Ovary (tissue), 9 donors: ENCODE data around the gene GFER. TPM values are rescaled to one million over a fixed set of nuclear protein-coding genes. Genes with fewer than 3 reads are reported as not detected.
A peak's percentile ranks its signal among the peaks of the same experiment; 100 is the strongest.

Experiments used
- DNase-seq, 5 donors: peaks; one replicate each; pipeline ENCODE4 v3.0.0-alpha.2; 2019 to 2020
- H3K27ac ChIP-seq, 2 donors: fragments of 200-600 bp; one replicate each; pipeline versions ENCODE4 v1.5.1 to v1.8.0; 2019 to 2022
- H3K27me3 ChIP-seq: fragments of 200-600 bp; one replicate; pipeline ENCODE4 v1.8.0; 2022
- H3K36me3 ChIP-seq: fragments of 200-600 bp; sonication (generic); one replicate; pipeline ENCODE4 v1.5.1; 2019
- H3K4me1 ChIP-seq: one replicate; pipeline ENCODE4 v1.8.1; 2013; ENCODE audit warnings: mild to moderate bottlenecking, moderate library complexity; ENCODE audit not compliant: insufficient read depth
- H3K4me3 ChIP-seq: fragments of 200-600 bp; sonication (generic); one replicate; pipeline ENCODE4 v1.5.1; 2017
- H3K9me3 ChIP-seq, 2 donors: fragments of 200-600 bp in 1 of 2; sonication (generic) in 1 of 2; one replicate each; pipeline versions ENCODE4 v1.5.1 to v1.8.1; 2013 to 2019; ENCODE audit warnings: mild to moderate bottlenecking in 1 of 2, moderate library complexity in 1 of 2
- EP300 ChIP-seq: sonication (generic); formaldehyde crosslinking; IDR thresholded peaks from one replicate; pipeline ENCODE4 v1.6.1; 2017; ENCODE audit warnings: antibody characterized with exemption
- POLR2A ChIP-seq: fragments of 450-650 bp; IDR thresholded peaks from one replicate; pipeline ENCODE4 v1.6.1; 2017; ENCODE audit warnings: antibody characterized with exemption, mild to moderate bottlenecking, moderate library complexity
- WGBS, 3 donors: extraction: QIAGEN DNeasy Blood & Tissue Kit in 1 of 3; methylation state at CpG; one replicate each; pipeline versions ENCODE4 v1.1.5 to v1.1.7; 2013 to 2017; 5-methylcytosine and 5-hydroxymethylcytosine counted together
- intact Hi-C, 4 donors: fragments of 100-400 bp; cut with DNase I; formaldehyde crosslinking; loops; one replicate each; pipeline versions ENCODE4 v1.11.0 to v1.15.1; 2022 to 2023
- polyA plus RNA-seq, 2 donors: library from polyadenylated mRNA; stranded (reverse); fragments of 200-250 nt in 1 of 2; fragments of 350-450 nt in 1 of 2; fragmentation: Illumina TruSeq in 1 of 2; extraction: RNeasy Lipid Tissue Mini Kit (QIAGEN cat#74804) in 1 of 2; gene quantifications; one replicate each; pipeline ENCODE4 v1.2.3, GENCODE V29; 2013 to 2014
- total RNA-seq, 7 donors: library from RNA; depleted of rRNA in 2 of 7; stranded (reverse); fragments of >200 nt in 2 of 7; fragmentation: NEBNext Ultra II Directional in 3 of 7; extraction: Animal tissue kit (Norgen Biotek cat#: 25700) in 3 of 7; gene quantifications; one replicate each; pipeline versions ENCODE4 v1.1.0 to v1.2.4, GENCODE V29; 2016 to 2023
- TF ChIP-seq, protein P1 (sequence below), 3 donors: fragments of 450-650 bp in 2 of 3; fragments of 200-600 bp in 1 of 3; IDR thresholded peaks; one replicate each; pipeline versions ENCODE4 v1.5.1 to v1.8.0; 2016 to 2022; ENCODE audit warnings: antibody characterized with exemption in 3 of 3, mild to moderate bottlenecking in 1 of 3
- donor health status: DM: no; HTN: no; CAD: no; lungs with moderate emphysema.
- donor health status: DM: no; HTN: no; CAD: no.
- donor health status: Bipolar disorder and iron deficiency.
- donor health status: DM: yes; HTN: yes; CAD: no.
- donor health status: DM: no; HTN: no; CAD: no.
- donor health status: DM: yes; HTN: yes; CAD: no.

The GFER gene
- total and polyA plus RNA-seq, 9 donors = 6.1 to 18.5 (median 14.0) TPM

DNA sequence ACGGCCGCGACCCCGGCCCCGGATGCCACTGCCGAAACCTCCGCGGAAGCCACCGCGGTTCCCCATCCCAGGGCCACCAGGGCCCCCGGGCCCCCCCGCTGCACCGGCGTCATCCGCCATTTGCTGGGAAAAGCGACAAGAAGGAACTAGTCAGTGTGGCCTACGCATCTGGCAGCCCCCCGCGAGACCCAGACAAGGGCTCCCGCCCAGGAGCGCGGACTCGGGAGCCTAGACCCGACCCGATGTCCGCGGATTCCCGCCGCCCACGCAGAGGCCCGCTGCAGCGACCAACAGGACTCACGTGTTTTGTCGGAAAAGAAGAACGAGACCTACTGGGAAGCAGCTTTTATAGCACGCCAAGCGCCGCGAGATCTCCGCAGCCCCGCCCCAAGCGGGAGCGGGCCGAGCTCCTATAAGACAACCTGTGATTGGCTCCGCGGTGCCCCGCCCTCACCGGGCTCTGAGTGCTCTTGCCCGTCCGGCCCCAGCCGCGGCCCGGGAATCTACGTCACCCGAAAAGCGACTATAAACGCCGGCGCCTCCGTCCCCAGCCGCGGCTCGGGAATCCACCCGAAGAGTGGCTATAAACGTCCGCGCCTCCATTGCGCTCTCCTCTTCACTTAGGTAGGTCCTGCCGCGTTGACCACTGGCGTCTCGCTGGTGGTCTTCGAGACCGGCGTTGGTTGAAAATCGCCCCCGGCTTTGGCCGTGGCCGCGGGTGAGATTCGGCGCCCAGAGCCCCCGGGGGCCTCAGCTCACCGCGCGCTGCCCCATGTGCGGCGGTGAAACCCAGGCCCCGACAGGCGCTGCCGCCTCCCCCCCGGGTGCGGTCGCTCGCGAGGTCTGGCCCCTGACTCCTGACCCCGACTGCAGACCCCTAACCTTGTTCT lies 19.2 kb upstream of the GFER start, which contains the start of gene RPS2:
TSS of gene RPS2 (minus strand) at position 321 of the 890 bp plus-strand sequence. CDS start at position 120, 201 bp downstream.
- peaks cover 12% of the 10 kb centered on the region for H3K4me1 ChIP-seq
- H3K27ac ChIP-seq = peak within 1 kb of the TSS; percentile 87 to 89
- H3K9me3 ChIP-seq = no peaks in the 10 kb centered on the region
- no peaks in the 10 kb centered on the region for H3K27me3 ChIP-seq
- TF ChIP-seq EP300 (peak; percentile 75), POLR2A (peak; percentile 98)
- TF ChIP-seq, protein P1, sequence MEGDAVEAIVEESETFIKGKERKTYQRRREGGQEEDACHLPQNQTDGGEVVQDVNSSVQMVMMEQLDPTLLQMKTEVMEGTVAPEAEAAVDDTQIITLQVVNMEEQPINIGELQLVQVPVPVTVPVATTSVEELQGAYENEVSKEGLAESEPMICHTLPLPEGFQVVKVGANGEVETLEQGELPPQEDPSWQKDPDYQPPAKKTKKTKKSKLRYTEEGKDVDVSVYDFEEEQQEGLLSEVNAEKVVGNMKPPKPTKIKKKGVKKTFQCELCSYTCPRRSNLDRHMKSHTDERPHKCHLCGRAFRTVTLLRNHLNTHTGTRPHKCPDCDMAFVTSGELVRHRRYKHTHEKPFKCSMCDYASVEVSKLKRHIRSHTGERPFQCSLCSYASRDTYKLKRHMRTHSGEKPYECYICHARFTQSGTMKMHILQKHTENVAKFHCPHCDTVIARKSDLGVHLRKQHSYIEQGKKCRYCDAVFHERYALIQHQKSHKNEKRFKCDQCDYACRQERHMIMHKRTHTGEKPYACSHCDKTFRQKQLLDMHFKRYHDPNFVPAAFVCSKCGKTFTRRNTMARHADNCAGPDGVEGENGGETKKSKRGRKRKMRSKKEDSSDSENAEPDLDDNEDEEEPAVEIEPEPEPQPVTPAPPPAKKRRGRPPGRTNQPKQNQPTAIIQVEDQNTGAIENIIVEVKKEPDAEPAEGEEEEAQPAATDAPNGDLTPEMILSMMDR (IDR thresholded peaks at IDR 0.05) = peak in 2 of 3 donors; percentile 23 to 39
- WGBS, 3 donors = 0 to 2% (median 1%) methylated on average over 69 to 97 of the region's 97 CpGs
- peak within 1 kb of the TSS; percentile 92 for H3K4me3 ChIP-seq
- DNase-seq = peak; percentile 99 to 100 (median 99)
- no peaks in the 10 kb centered on the region for H3K36me3 ChIP-seq
- intact Hi-C loops = loop anchor here in 1 of 4 donors (10.0 kb wide), 1 partner anchor 1330 kb away; the partner anchor contains the start of genes METTL26 and WFIKKN1

DNA sequence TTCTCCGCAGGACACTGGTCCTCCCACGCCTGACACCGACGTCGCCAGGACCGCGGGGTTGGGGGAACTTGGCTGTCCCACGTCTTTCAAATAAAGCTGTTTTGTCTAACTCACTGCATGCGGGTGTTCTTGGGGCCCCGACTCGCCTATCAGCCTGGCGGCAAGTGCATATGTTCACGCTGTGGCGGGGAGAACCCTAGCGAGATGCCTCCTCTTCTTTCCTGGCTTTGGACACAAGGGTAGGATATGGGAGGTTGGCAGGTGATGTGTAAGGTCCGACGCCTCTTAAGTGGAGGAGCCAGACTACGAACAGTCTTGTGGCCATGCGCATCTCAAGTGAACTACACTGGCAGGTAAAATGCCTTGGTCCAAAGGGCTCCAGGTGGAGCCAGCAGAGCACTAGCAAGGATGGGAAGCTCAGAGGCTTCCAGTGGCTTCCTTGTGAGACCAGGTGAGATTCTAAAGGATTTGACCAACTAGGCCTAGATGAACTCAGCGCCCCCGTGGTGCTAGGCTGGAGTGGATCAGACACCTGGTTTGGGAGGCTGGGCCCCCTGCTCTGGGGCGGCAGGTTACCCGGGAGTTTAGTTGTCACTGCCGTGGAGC lies 18.5 kb upstream of the GFER start:
- H3K27me3 ChIP-seq = no peaks in the 10 kb centered on the region
- no peaks in the 10 kb centered on the region for H3K9me3 ChIP-seq
- no peak for TF ChIP-seq EP300
- no peak for TF ChIP-seq POLR2A
- TF ChIP-seq, protein P1 (IDR thresholded peaks at IDR 0.05) = no peak
- WGBS, 3 donors = 17 to 21% (median 19%) methylated on average over 24 of the region's 24 CpGs
- DNase-seq = no peak
- peak overlapping the region; percentile 87 to 89 for H3K27ac ChIP-seq
- peaks cover 12% of the 10 kb centered on the region for H3K4me1 ChIP-seq
- intact Hi-C loops = loop anchor here in 1 of 4 donors (10.0 kb wide), 1 partner anchor 1331 kb away; the partner anchor contains the start of genes METTL26 and WFIKKN1
- peak overlapping the region; percentile 92 for H3K4me3 ChIP-seq
- no peaks in the 10 kb centered on the region for H3K36me3 ChIP-seq

DNA sequence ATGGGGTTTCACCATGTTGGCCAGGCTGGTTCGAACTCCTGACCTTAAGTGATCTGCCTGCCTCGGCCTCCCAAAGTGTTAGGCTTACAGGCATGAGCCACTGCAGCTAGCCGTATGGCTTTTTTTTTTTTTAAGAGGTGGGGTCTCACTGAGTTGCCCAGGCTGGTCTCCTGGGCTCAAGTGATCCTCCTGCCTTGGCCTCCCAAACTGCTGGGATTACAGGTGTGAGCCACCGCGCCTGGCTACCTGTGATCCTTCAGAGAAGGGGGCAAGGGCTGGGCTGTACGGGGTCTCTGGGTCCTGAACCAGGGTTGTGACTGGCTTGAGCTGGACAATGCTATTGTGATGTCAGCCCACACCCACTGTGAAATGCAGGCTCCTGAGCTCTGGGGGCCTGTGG lies 17.5 kb upstream of the GFER start, which contains the start of gene RNF151:
TSS of gene RNF151 (plus strand) at position 397 of the 400 bp plus-strand sequence. CDS start 26 bp downstream, outside the sequence.
- TF ChIP-seq EP300 (no peak), POLR2A (no peak)
- TF ChIP-seq, protein P1 (IDR thresholded peaks at IDR 0.05) = no peak
- Histone ChIP-seq H3K27me3 (no peaks in the 10 kb centered on the region), H3K27ac (peak within 1 kb of the TSS in 1 of 2 donors; percentile 87), H3K9me3 (no peaks in the 10 kb centered on the region), H3K36me3 (no peaks in the 10 kb centered on the region), H3K4me1 (peaks cover 15% of the 10 kb centered on the region), H3K4me3 (peak within 1 kb of the TSS; percentile 92)
- intact Hi-C loops = loop anchor here in 1 of 4 donors (10.0 kb wide), 1 partner anchor 1332 kb away; the partner anchor contains the start of genes METTL26 and WFIKKN1
- WGBS, 3 donors = 89 to 94% (median 89%) methylated on average over 6 of the region's 6 CpGs
- DNase-seq = no peak

DNA sequence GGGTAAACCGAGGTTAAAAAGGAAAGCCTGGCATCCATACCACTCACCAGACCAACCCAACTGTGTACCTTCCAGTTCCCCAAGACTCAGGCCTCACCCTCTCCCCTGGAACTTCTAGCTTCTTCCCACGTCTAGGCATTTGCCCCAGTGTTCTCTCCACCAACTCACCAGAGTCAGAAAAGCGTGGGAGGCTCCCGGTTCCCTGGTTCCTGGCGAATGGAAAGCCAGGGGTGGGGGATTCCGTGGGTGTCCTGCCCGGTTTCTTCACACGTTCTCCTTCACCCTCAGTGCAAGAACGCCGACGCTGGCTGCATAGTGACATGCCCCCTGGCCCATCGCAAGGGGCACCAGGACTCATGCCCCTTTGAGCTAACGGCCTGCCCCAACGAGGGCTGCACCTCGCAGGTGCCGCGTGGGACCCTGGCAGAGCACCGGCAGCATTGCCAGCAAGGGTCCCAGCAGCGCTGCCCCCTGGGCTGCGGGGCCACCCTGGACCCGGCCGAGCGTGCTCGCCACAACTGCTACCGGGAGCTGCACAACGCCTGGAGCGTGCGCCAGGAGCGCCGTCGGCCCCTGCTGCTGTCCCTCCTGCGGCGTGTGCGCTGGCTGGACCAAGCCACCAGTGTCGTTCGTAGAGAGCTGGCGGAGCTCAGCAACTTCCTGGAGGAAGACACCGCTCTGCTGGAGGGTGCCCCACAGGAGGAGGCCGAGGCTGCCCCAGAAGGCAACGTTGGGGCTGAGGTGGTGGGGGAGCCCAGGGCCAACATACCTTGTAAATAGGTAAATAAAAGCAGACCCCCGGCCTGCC lies 15.6 kb upstream of the GFER start:
- Histone ChIP-seq H3K27ac (no peak overlapping the region), H3K4me3 (no peak overlapping the region), H3K27me3 (no peaks in the 10 kb centered on the region), H3K4me1 (peaks cover 19% of the 10 kb centered on the region), H3K36me3 (no peaks in the 10 kb centered on the region), H3K9me3 (no peaks in the 10 kb centered on the region)
- intact Hi-C loops = loop anchor here in 1 of 4 donors (10.0 kb wide), 1 partner anchor 1334 kb away; the partner anchor contains the start of genes METTL26 and WFIKKN1
- no peak for DNase-seq
- TF ChIP-seq EP300 = no peak
- TF ChIP-seq, protein P1 (IDR thresholded peaks at IDR 0.05) = no peak
- TF ChIP-seq POLR2A = no peak
- 81 to 87% (median 84%) methylated on average over 36 to 41 of the region's 41 CpGs for WGBS, 3 donors
